ENCODE results near the gene MIA3.

Gene MIA3

DNA sequence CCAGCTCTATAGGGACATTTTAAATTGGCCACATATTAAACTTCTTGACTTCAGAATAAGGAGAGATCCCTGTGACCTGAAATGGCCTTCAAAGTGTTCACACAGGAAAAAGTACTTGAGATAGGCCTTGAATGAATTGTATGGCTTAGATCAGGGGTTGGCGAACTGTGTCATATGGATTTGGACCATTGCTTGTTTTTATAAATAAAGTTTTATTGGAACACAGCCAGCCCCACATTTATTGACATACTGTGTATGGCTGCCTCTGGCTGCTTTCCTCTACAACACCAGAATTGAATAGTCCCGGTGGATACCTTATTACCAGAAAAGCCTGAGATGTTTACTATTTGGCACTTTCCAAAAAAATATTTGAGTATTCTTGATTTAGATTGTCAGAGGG lies 98.5 kb downstream of the MIA3 start:
- no peak for DNase-seq (ENCODE audit: low read depth in 2 of 3, low spot score in 1 of 3)
